Prostate gland (tissue), 2 donors: ENCODE data around the gene NKX1-1.

Experiments
- CTCF ChIP-seq, 4 experiments: fragments of 200-600 bp in 2 of 4; fragments of 450-650 bp in 2 of 4; sonication (generic) in 2 of 4; IDR thresholded peaks; 1 replicate in 3 of 4; 2 replicates in 1 of 4; pipeline ENCODE4 v1.5.1; 2016 to 2019; ENCODE audit warnings: antibody characterized with exemption in 4 of 4, mild to moderate bottlenecking in 2 of 4, moderate library complexity in 2 of 4
- POLR2A ChIP-seq: fragments of 450-650 bp; IDR thresholded peaks from one replicate; pipeline ENCODE4 v1.6.1; 2016; ENCODE audit warnings: antibody characterized with exemption, mild to moderate bottlenecking
- POLR2AphosphoS5 ChIP-seq: sonication (generic); formaldehyde crosslinking; IDR thresholded peaks from one replicate; pipeline ENCODE4 v1.6.1; 2017; ENCODE audit warnings: antibody characterized with exemption

GRCh38 chr4:1369091-1369450 is 37.2 kb downstream of the NKX1-1 start:
- TF ChIP-seq CTCF (IDR thresholded peaks at IDR 0.05), result no peak
- no peak for TF ChIP-seq POLR2AphosphoS5
- TF ChIP-seq POLR2A, result no peak
